ENCODE data around the gene GOLGA6C. TPM values are rescaled to one million over a fixed set of nuclear protein-coding genes. Genes with fewer than 3 reads are reported as not detected.
"Not testable (repeated sequence)": the region's sequence is repeated elsewhere in the genome, so short reads cannot be mapped to it uniquely, and the experiment has no call there.

Gene GOLGA6C
- total RNA-seq, 1 donor from 2014 or later, result not detected

DNA sequence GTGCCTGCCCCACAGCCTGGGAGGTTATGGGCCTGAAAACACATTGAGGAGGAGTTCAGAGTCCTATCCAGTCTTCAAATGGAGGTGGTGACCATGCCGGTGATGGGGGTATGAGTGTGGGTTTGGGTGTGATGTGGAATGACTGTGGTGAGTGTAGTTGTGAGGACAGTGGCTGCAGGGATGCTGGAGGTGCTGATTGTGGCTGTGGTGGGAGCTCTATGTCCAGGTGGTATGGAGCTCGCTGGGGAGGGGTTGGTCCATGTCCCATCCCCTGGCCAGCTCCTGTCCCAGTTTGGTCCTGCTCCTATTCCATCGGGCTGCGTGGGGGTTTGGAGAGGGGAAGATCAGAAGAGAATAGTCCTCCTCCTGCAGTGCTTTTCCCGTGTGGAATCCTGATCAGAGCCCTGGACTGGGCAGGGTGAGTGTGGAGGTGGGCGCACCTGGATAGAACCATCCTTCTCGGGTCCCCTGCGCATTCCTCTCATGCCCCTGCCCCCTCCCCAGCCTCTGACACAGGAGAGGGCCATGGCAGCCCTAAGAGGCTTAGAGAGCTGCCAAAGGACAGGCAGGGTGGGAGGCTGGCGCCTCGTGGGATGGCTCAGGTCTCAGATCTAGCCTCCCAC, 23.0 kb upstream of the GOLGA6C start:
- Histone ChIP-seq H3K36me3 (ENCODE audit: control insufficient read depth, insufficient read depth, low read length) (no peaks in the 10 kb centered on the region), H3K4me3 (ENCODE audit: low read depth, low read length) (no peak overlapping the region), H3K27me3 (ENCODE audit: control insufficient read depth, insufficient read depth, low read length) (peaks cover 16% of the 10 kb centered on the region)
- TF ChIP-seq, protein P1, sequence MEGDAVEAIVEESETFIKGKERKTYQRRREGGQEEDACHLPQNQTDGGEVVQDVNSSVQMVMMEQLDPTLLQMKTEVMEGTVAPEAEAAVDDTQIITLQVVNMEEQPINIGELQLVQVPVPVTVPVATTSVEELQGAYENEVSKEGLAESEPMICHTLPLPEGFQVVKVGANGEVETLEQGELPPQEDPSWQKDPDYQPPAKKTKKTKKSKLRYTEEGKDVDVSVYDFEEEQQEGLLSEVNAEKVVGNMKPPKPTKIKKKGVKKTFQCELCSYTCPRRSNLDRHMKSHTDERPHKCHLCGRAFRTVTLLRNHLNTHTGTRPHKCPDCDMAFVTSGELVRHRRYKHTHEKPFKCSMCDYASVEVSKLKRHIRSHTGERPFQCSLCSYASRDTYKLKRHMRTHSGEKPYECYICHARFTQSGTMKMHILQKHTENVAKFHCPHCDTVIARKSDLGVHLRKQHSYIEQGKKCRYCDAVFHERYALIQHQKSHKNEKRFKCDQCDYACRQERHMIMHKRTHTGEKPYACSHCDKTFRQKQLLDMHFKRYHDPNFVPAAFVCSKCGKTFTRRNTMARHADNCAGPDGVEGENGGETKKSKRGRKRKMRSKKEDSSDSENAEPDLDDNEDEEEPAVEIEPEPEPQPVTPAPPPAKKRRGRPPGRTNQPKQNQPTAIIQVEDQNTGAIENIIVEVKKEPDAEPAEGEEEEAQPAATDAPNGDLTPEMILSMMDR (IDR thresholded peaks at IDR 0.05; ENCODE audit: insufficient read depth, low read length, poor library complexity, severe bottlenecking), result no peak
- no peak for DNase-seq (ENCODE audit: low read depth)

DNA sequence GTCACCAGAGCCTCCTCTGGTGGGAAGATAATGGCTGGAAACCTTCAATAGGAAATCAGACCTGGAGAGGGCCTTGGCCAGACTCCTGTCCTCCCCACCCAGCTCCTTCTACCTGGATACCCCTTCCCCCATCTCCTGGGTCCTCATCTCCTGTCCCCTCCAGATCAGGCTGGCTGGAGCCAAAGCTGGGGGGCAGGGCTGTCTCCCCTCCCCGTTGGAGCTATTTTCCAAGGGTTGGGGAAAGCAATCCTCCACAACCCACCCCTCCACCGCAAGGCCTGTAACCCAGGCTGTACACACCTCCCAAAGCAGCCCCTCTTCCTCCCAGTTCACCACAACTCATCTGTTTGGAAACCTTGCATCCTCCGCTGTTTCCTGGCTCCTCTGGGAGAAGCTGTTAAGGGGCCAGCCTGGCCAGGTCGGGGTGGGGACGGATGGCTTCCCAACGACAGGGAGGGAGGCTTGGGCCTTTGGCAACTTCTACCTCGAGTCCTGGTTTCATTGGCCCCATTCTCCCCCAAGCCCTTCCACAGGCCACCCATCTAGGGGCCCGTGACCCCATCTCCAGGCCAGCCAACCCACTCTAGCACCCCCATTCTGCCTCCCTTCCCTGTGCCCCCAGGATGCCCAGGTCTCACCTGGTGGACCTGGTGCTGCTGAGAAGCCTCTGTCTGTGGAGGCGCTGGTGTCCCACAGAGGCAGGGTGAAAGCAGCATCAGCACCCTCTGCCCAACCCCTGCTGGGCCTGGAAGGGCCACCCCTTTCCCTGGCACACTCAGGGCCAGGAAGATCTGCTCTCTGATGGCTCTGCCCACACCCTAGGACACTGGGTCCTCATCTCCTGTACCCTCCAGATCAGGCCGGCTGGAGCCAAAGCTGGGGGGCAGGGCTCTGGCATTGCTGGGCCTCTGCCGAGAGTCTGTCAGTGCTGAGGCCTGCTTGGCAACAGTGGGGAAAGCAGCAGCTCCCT, 22.1 kb upstream of the GOLGA6C start:
- no peak for DNase-seq (ENCODE audit: low read depth)
- Histone ChIP-seq H3K4me3 (ENCODE audit: low read depth, low read length) (no peak overlapping the region), H3K27me3 (ENCODE audit: control insufficient read depth, insufficient read depth, low read length) (peaks cover 19% of the 10 kb centered on the region), H3K36me3 (ENCODE audit: control insufficient read depth, insufficient read depth, low read length) (no peaks in the 10 kb centered on the region)
- TF ChIP-seq, protein P1 (IDR thresholded peaks at IDR 0.05; ENCODE audit: insufficient read depth, low read length, poor library complexity, severe bottlenecking), result no peak

DNA sequence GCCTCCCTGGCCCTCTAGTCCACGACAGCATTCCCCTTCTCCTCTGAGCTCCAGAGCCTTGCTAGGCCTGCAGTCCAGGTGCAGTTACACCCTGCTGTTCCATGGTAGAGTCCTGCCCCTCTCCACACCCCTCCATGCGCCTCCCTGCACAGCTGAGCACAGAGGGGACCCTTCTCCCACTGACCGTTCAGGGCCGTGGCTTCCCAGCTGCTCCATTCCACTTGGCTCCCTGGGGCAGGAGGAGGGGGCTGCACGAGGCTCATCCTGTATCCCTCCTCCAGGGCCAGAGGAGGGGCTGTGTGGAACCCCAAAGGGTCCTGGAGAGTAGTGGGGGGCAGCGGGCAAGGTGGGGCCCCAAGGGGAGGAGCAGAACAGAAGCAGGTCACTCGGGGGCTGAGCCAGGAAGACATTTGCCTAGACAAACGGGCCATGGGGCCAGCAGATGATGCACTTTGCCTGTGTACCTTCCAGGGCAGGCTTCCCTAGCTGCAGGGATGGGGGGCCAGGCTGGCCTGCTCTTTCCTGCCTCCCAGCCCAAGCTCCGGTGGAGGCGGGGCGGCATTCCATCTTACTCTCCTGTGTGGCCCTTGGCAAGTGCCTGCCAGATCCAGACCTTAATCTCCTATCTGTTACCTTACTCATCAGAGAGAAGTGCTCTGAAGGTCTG, 20.7 kb upstream of the GOLGA6C start:
- no peak overlapping the region for H3K4me3 ChIP-seq (ENCODE audit: low read depth, low read length)
- peaks cover 21% of the 10 kb centered on the region for H3K27me3 ChIP-seq (ENCODE audit: control insufficient read depth, insufficient read depth, low read length)
- H3K36me3 ChIP-seq (ENCODE audit: control insufficient read depth, insufficient read depth, low read length), result no peaks in the 10 kb centered on the region
- TF ChIP-seq, protein P1 (IDR thresholded peaks at IDR 0.05; ENCODE audit: insufficient read depth, low read length, poor library complexity, severe bottlenecking), result no peak
- no peak for DNase-seq (ENCODE audit: low read depth)

DNA sequence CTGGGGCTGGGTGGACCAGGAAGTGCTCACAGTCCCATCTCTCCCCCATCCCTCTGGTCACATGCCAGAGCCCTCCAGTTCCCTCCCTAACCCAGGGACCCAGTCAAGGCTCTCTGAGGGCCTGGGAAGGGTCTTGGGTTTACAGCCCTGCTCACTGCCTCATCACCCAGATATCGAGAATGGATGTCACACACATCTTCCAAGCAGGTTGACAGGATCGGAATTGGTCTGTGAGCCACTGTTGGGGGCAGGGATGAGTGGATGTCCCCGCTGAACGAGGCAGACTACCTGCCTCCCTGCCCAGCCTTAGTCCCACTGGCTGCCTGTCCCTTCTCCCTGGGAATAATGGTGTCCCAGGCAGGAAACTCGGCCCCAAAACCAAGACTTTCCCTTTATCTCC, 20.0 kb upstream of the GOLGA6C start:
- Histone ChIP-seq H3K4me3 (ENCODE audit: low read depth, low read length) (no peak overlapping the region), H3K36me3 (ENCODE audit: control insufficient read depth, insufficient read depth, low read length) (no peaks in the 10 kb centered on the region), H3K27me3 (ENCODE audit: control insufficient read depth, insufficient read depth, low read length) (peaks cover 19% of the 10 kb centered on the region)
- TF ChIP-seq, protein P1 (IDR thresholded peaks at IDR 0.05; ENCODE audit: insufficient read depth, low read length, poor library complexity, severe bottlenecking), result no peak
- DNase-seq (ENCODE audit: low read depth), result no peak

DNA sequence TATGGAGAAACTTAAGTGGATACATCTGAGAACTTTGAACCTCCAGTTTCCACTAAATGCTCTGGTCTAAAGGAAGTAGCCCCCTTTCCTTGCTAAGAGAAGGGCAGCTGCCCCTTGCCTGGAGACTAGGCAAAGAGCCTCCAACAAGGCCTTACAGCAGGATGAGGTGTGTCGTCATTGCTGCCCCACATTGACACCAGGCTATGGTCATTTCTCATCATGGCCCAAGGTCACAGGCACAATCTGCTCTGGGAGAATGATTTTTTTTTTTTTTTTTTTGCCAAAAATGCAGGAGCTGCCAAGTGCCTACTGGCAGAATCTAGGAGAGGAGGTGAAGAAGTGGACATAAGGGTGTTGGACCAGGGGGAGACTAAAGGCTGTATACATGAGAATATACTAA, 12.4 kb upstream of the GOLGA6C start:
- peaks cover 12% of the 10 kb centered on the region for H3K27me3 ChIP-seq (ENCODE audit: control insufficient read depth, insufficient read depth, low read length)
- not testable (repeated sequence) for H3K36me3 ChIP-seq (ENCODE audit: control insufficient read depth, insufficient read depth, low read length); DNase-seq (ENCODE audit: low read depth); H3K4me3 ChIP-seq (ENCODE audit: low read depth, low read length)

DNA sequence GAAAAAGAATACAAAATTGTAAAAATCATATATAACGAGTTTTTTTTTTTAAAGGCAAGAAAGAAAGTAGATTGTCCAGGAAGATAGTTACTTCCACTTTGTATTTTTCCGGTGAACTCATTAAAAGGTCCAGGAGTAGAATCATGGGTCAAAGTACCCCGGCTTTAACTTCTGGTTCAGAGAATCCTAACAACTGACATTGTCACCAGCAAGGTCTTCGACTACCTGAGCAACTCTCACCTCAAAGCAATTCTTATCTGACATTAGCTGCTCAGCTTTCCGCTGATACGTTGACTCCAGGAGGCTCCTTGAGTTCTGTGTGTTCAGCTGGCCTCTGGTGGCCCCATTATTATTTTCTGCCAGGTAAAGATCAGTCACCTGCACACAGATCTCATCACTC, 9.1 kb upstream of the GOLGA6C start:
- H3K36me3 ChIP-seq (ENCODE audit: control insufficient read depth, insufficient read depth, low read length); H3K27me3 ChIP-seq (ENCODE audit: control insufficient read depth, insufficient read depth, low read length); H3K4me3 ChIP-seq (ENCODE audit: low read depth, low read length); DNase-seq (ENCODE audit: low read depth): not testable (repeated sequence)
